ENCODE results near the gene HGS. TPM values are rescaled to one million over a fixed set of nuclear protein-coding genes. Genes with fewer than 3 reads are reported as not detected.

The HGS gene
- total and polyA plus RNA-seq, 2 experiments from 2014 or later: 106 to 166 TPM

- 93 to 95% methylated on average over 13 to 17 of the region's 18 CpGs for WGBS, 2 experiments (ENCODE audit: low coverage in 1 of 2, low lambda C conversion rate in 2 of 2, missing lambda C conversion rate in 2 of 2)
- TF ChIP-seq EZH2 (IDR thresholded peaks at IDR 0.05; ENCODE audit: insufficient read depth, poor library complexity, severe bottlenecking): no peak
- TF ChIP-seq EZH2phosphoT487 (IDR thresholded peaks at IDR 0.05; ENCODE audit: insufficient read depth, low read depth): no peak
- peaks cover 30% of the 10 kb centered on the region for H3K36me3 ChIP-seq (ENCODE audit: low read depth)
- no peak overlapping the region for H3K9ac ChIP-seq
- no peaks in the 10 kb centered on the region for H3K4me1 ChIP-seq (ENCODE audit: insufficient read depth)
- no peak overlapping the region for H3K4me3 ChIP-seq
- H3K9me3 ChIP-seq (ENCODE audit: low read depth): no peaks in the 10 kb centered on the region
- no peak for DNase-seq
- in situ Hi-C loops (cut with MboI): no loop called here
- peaks cover 96% of the 10 kb centered on the region for H3K79me2 ChIP-seq (ENCODE audit: insufficient read depth)
- H4K20me1 ChIP-seq (ENCODE audit: insufficient read depth): no peaks in the 10 kb centered on the region
- no peaks in the 10 kb centered on the region for H3K27me3 ChIP-seq (replicated peaks; ENCODE audit: insufficient read depth)
- H3K4me2 ChIP-seq (ENCODE audit: unreplicated experiment): no peak overlapping the region
- H2AFZ ChIP-seq: no peak overlapping the region
- no peak overlapping the region for H3K27ac ChIP-seq
- no peaks in the 10 kb centered on the region for H3F3A ChIP-seq (ENCODE audit: insufficient read depth)
- no peaks in the 10 kb centered on the region for H3K9me2 ChIP-seq (ENCODE audit: insufficient read depth)
Measured at GRCh38 chr17:81691196-81691595, 7.4 kb downstream of the HGS start.

GRCh38 chr17:81691608-81692007 lies 7.8 kb downstream of the HGS start:
- no peak overlapping the region for H3K9ac ChIP-seq
- no peaks in the 10 kb centered on the region for H3K9me3 ChIP-seq (ENCODE audit: low read depth)
- DNase-seq: no peak
- no peaks in the 10 kb centered on the region for H4K20me1 ChIP-seq (ENCODE audit: insufficient read depth)
- H3K27me3 ChIP-seq (replicated peaks; ENCODE audit: insufficient read depth): no peaks in the 10 kb centered on the region
- H3K79me2 ChIP-seq (ENCODE audit: insufficient read depth): peaks cover 96% of the 10 kb centered on the region
- H3K4me2 ChIP-seq (ENCODE audit: unreplicated experiment): no peak overlapping the region
- in situ Hi-C loops (cut with MboI): no loop called here
- H3K36me3 ChIP-seq (ENCODE audit: low read depth): peaks cover 26% of the 10 kb centered on the region; the same call in 1 of the 2 replicates
- no peaks in the 10 kb centered on the region for H3K4me1 ChIP-seq (ENCODE audit: insufficient read depth)
- no peak overlapping the region for H3K4me3 ChIP-seq
- TF ChIP-seq EZH2 (IDR thresholded peaks at IDR 0.05; ENCODE audit: insufficient read depth, poor library complexity, severe bottlenecking) (no peak), EZH2phosphoT487 (IDR thresholded peaks at IDR 0.05; ENCODE audit: insufficient read depth, low read depth) (no peak)
- H2AFZ ChIP-seq: no peak overlapping the region
- no peaks in the 10 kb centered on the region for H3F3A ChIP-seq (ENCODE audit: insufficient read depth)
- no peak overlapping the region for H3K27ac ChIP-seq
- 95 to 97% methylated on average over 20 of the region's 20 CpGs for WGBS, 2 experiments (ENCODE audit: low coverage in 1 of 2, low lambda C conversion rate in 2 of 2, missing lambda C conversion rate in 2 of 2)
- no peaks in the 10 kb centered on the region for H3K9me2 ChIP-seq (ENCODE audit: insufficient read depth)

GRCh38 chr17:81693509-81694210 lies 9.8 kb downstream of the HGS start:
- Histone ChIP-seq H3K9me3 (ENCODE audit: low read depth) (no peaks in the 10 kb centered on the region), H3K4me1 (ENCODE audit: insufficient read depth) (no peaks in the 10 kb centered on the region), H3K36me3 (ENCODE audit: low read depth) (peaks cover 23% of the 10 kb centered on the region; the same call in 1 of the 2 replicates), H3K27ac (no peak overlapping the region), H3F3A (ENCODE audit: insufficient read depth) (0 out of 2 replicates have a peak, but pooled peaks cover 5% of the 10 kb centered on the region), H3K9ac (no peak overlapping the region), H3K27me3 (replicated peaks; ENCODE audit: insufficient read depth) (no peaks in the 10 kb centered on the region), H3K9me2 (ENCODE audit: insufficient read depth) (no peaks in the 10 kb centered on the region), H3K79me2 (ENCODE audit: insufficient read depth) (peaks cover 96% of the 10 kb centered on the region), H2AFZ (no peak overlapping the region), H3K4me3 (no peak overlapping the region), H4K20me1 (ENCODE audit: insufficient read depth) (no peaks in the 10 kb centered on the region), H3K4me2 (ENCODE audit: unreplicated experiment) (no peak overlapping the region)
- 82 to 85% methylated on average over 17 to 35 of the region's 35 CpGs for WGBS, 2 experiments (ENCODE audit: low coverage in 1 of 2, low lambda C conversion rate in 2 of 2, missing lambda C conversion rate in 2 of 2)
- no peak for TF ChIP-seq EZH2 (IDR thresholded peaks at IDR 0.05; ENCODE audit: insufficient read depth, poor library complexity, severe bottlenecking)
- in situ Hi-C loops (cut with MboI): no loop called here
- DNase-seq: no peak

GRCh38 chr17:81694810-81695209 lies 11.0 kb downstream of the HGS start:
- H4K20me1 ChIP-seq (ENCODE audit: insufficient read depth): no peaks in the 10 kb centered on the region
- H2AFZ ChIP-seq: no peak overlapping the region
- H3K4me1 ChIP-seq (ENCODE audit: insufficient read depth): no peaks in the 10 kb centered on the region
- no peak overlapping the region for H3K4me3 ChIP-seq
- no peaks in the 10 kb centered on the region for H3K9me3 ChIP-seq (ENCODE audit: low read depth)
- no peaks in the 10 kb centered on the region for H3K9me2 ChIP-seq (ENCODE audit: insufficient read depth)
- H3K79me2 ChIP-seq (ENCODE audit: insufficient read depth): peaks cover 96% of the 10 kb centered on the region
- no peak overlapping the region for H3K27ac ChIP-seq
- TF ChIP-seq EZH2phosphoT487 (IDR thresholded peaks at IDR 0.05; ENCODE audit: insufficient read depth, low read depth) (no peak), EZH2 (IDR thresholded peaks at IDR 0.05; ENCODE audit: insufficient read depth, poor library complexity, severe bottlenecking) (no peak)
- no peak overlapping the region for H3K4me2 ChIP-seq (ENCODE audit: unreplicated experiment)
- H3K9ac ChIP-seq: no peak overlapping the region
- DNase-seq: no peak
- 91 to 92% methylated on average over 19 of the region's 19 CpGs for whole genome bisulfite sequencing, 2 experiments (ENCODE audit: low coverage in 1 of 2, low lambda C conversion rate in 2 of 2, missing lambda C conversion rate in 2 of 2)
- peaks cover 18% of the 10 kb centered on the region; the same call in 1 of the 2 replicates for H3K36me3 ChIP-seq (ENCODE audit: low read depth)
- H3F3A ChIP-seq (ENCODE audit: insufficient read depth): peaks cover 5% of the 10 kb centered on the region; the same call in 1 of the 2 replicates
- in situ Hi-C loops (cut with MboI): no loop called here
- no peaks in the 10 kb centered on the region for H3K27me3 ChIP-seq (replicated peaks; ENCODE audit: insufficient read depth)
